HepG2 (cell line): ENCODE data around the gene LDAF1. TPM values are rescaled to one million over a fixed set of nuclear protein-coding genes. Genes with fewer than 3 reads are reported as not detected.

Experiments
- AHR ChIP-seq: IDR thresholded peaks from 2 replicates; pipeline ENCODE4 v1.6.1; 2018; ENCODE audit warnings: missing genetic modification reagents, missing compliant biosample characterization
- ARHGAP35 ChIP-seq: sonication (generic); formaldehyde crosslinking; IDR thresholded peaks from 2 replicates; pipeline ENCODE4 v1.9.0; 2022; ENCODE audit warnings: mild to moderate bottlenecking, inconsistent platforms, moderate library complexity, missing genetic modification reagents, borderline replicate concordance
- ATF7-NPFF ChIP-seq: sonication (generic); formaldehyde crosslinking; IDR thresholded peaks from 2 replicates; pipeline ENCODE4 v1.8.1; 2023; ENCODE audit warnings: mild to moderate bottlenecking, low read depth, missing genetic modification reagents, moderate library complexity
- ATRX ChIP-seq: sonication (generic); formaldehyde crosslinking; IDR thresholded peaks from 2 replicates; pipeline ENCODE4 v1.4.0; 2020; ENCODE audit warnings: missing genetic modification reagents, borderline replicate concordance
- CBX2 ChIP-seq, 2 experiments: fragments of 200-600 bp in 1 of 2; sonication (generic); formaldehyde crosslinking in 1 of 2; IDR thresholded peaks; 2 replicates each; pipeline versions ENCODE4 v1.7.0 to v1.8.1; 2018 to 2022; ENCODE audit warnings: low read depth in 2 of 2, low read length in 1 of 2, mild to moderate bottlenecking in 1 of 2, missing genetic modification reagents in 1 of 2
- CERS6 ChIP-seq: sonication (generic); formaldehyde crosslinking; IDR thresholded peaks from 2 replicates; pipeline ENCODE4 v1.5.0; 2020; ENCODE audit warnings: missing genetic modification reagents
- GABPB1 ChIP-seq: IDR thresholded peaks from 2 replicates; pipeline ENCODE4 v1.6.1; 2016; ENCODE audit warnings: mild to moderate bottlenecking, missing genetic modification reagents, moderate library complexity, missing compliant biosample characterization
- KLF15 ChIP-seq: sonication (generic); formaldehyde crosslinking; IDR thresholded peaks from 2 replicates; pipeline ENCODE4 v1.8.1; 2023; ENCODE audit warnings: borderline replicate concordance, mild to moderate bottlenecking, inconsistent platforms, missing genetic modification reagents, mixed read lengths
- MAF1 ChIP-seq: sonication (generic); formaldehyde crosslinking; IDR thresholded peaks from 2 replicates; pipeline ENCODE4 v1.5.0; 2020; ENCODE audit warnings: missing genetic modification reagents, borderline replicate concordance
- NFE2L1 ChIP-seq: sonication (generic); formaldehyde crosslinking; IDR thresholded peaks from 2 replicates; pipeline ENCODE4 v1.4.0; 2020; ENCODE audit warnings: missing genetic modification reagents, mild to moderate bottlenecking, borderline replicate concordance
- PTBP1 ChIP-seq: fragments of 200-400 bp; formaldehyde crosslinking; IDR thresholded peaks from 2 replicates; pipeline ENCODE4 v1.6.1; 2018; ENCODE audit warnings: low read length, low read depth; ENCODE audit not compliant: poor library complexity, severe bottlenecking
- SRF ChIP-seq: IDR thresholded peaks from 2 replicates; pipeline ENCODE4 v1.6.1; 2011; ENCODE audit warnings: mild to moderate bottlenecking, low read depth, low read length, moderate library complexity
- TFDP2 ChIP-seq: sonication (generic); formaldehyde crosslinking; IDR thresholded peaks from 2 replicates; pipeline ENCODE4 v1.4.0; 2020; ENCODE audit warnings: missing genetic modification reagents
- THAP11 ChIP-seq: IDR thresholded peaks from 2 replicates; pipeline ENCODE4 v1.6.1; 2016; ENCODE audit warnings: missing biosample characterization, missing genetic modification reagents
- ZBTB49 ChIP-seq: sonication (generic); formaldehyde crosslinking; IDR thresholded peaks from 2 replicates; pipeline ENCODE4 v1.4.0; 2020; ENCODE audit warnings: missing genetic modification reagents, borderline replicate concordance
- ZNF256 ChIP-seq: sonication (generic); formaldehyde crosslinking; conservative IDR thresholded peaks from 2 replicates; pipeline ENCODE4 v1.4.0; 2020; ENCODE audit warnings: missing genetic modification reagents
- ZNF432 ChIP-seq: sonication (generic); formaldehyde crosslinking; IDR thresholded peaks from 2 replicates; pipeline ENCODE4 v1.5.0; 2020; ENCODE audit warnings: missing genetic modification reagents, mild to moderate bottlenecking, borderline replicate concordance
- ZNF563 ChIP-seq: sonication (generic); formaldehyde crosslinking; IDR thresholded peaks from 2 replicates; pipeline ENCODE4 v1.8.0; 2022; ENCODE audit warnings: mild to moderate bottlenecking, moderate library complexity, missing genetic modification reagents
- ZNF782 ChIP-seq: sonication (generic); formaldehyde crosslinking; IDR thresholded peaks from 2 replicates; pipeline ENCODE4 v1.4.0; 2020; ENCODE audit warnings: missing genetic modification reagents, mild to moderate bottlenecking, borderline replicate concordance
- polyA plus RNA-seq, 8 experiments: library from polyadenylated mRNA; depleted of rRNA in 3 of 8; stranded (reverse) in 7 of 8; unstranded in 1 of 8; fragments of >200 nt; fragmentation: Illumina TruSeq in 4 of 8; extraction: Trizol in 4 of 8; gene quantifications; 2 replicates each; pipeline versions ENCODE4 v1.2.1 to v1.2.3, GENCODE V29; 2011 to 2016; ENCODE audit warnings: low read depth in 4 of 8, missing spikeins in 1 of 8, mixed read lengths in 1 of 8; ENCODE audit not compliant: insufficient read depth in 1 of 8
- total RNA-seq, 5 experiments: library from RNA; depleted of rRNA; stranded (reverse); fragments of >200 nt; fragmentation: Illumina TruSeq; extraction: Trizol; gene quantifications; 2 replicates each; pipeline ENCODE4 v1.2.3, GENCODE V29; 2016; ENCODE audit warnings: low read depth in 1 of 5

The LDAF1 gene
- total and polyA plus RNA-seq, 2 of the 13 experiments (the other 11 are each of a cell fraction or from before 2014, with no cell fraction given), result 6.3 to 7.5 TPM

- peak; percentile 85; the same call in 1 of the 2 replicates for TF ChIP-seq TFDP2 (CRISPR knock-in tag)
- no peak for TF ChIP-seq NFE2L1 (CRISPR knock-in tag)
- TF ChIP-seq ATF7-NPFF, result no peak
- no peak for TF ChIP-seq SRF
- TF ChIP-seq ZNF432 (CRISPR knock-in tag), result no peak
- no peak for TF ChIP-seq ZBTB49
- TF ChIP-seq ATRX, result no peak
- no peak for TF ChIP-seq KLF15 (CRISPR knock-in tag)
- TF ChIP-seq AHR, result 0 out of 2 replicates have a peak, but pooled peaks have one; percentile 54
- peak; percentile 81 for TF ChIP-seq PTBP1
- TF ChIP-seq ZNF563, result peak; percentile 60
- TF ChIP-seq CERS6 (CRISPR knock-in tag), result no peak
- peak; percentile 50; the same call in 1 of the 2 replicates for TF ChIP-seq ZNF782 (CRISPR knock-in tag)
- no peak for TF ChIP-seq MAF1 (CRISPR knock-in tag)
- peak; percentile 85 for TF ChIP-seq GABPB1 (CRISPR knock-in tag)
- peak; percentile 37; the same call in 1 of the 2 replicates for TF ChIP-seq THAP11
- no peak for TF ChIP-seq CBX2 (IDR thresholded peaks at IDR 0.05; ENCODE audit: low read depth, low read length)
- TF ChIP-seq CBX2 (CRISPR knock-in tag; IDR thresholded peaks at IDR 0.05; ENCODE audit: low read depth), result no peak
- TF ChIP-seq ZNF256 (CRISPR knock-in tag), result no peak
- peak; percentile 55; the same call in 1 of the 2 replicates for TF ChIP-seq ARHGAP35 (CRISPR knock-in tag)
Observed at GRCh38 chr16:21158208-21159110, at the start of gene LDAF1 (continued).
